ENCODE results near the gene RASIP1.

RASIP1 gene

DNA sequence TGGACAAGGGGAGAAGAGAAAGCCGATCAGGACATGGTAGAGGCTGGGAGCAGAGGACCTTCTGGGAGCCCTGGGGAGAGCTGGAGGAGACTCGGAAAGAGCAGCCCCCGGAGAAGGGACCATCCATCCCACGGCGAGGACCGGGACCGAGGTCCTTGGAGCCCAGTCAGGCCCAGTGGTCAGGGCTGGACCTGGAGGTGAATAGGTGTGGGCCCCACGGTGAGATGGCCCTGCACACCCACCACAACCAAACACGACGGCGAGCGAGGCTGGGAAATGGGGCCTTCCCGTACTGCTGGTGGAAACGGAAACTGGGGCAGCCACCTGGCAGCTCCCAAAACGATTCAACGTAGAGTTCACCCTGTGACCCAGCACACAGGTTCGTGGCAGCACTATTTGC lies 63.9 kb downstream of the RASIP1 start:
- no peak overlapping the region for H3K4me2 ChIP-seq (ENCODE audit: insufficient read depth, low read length)
- no peak for TF ChIP-seq EZH2 (IDR thresholded peaks at IDR 0.05; ENCODE audit: borderline replicate concordance, low read depth, low read length, severe bottlenecking)
- TF ChIP-seq, protein P1, sequence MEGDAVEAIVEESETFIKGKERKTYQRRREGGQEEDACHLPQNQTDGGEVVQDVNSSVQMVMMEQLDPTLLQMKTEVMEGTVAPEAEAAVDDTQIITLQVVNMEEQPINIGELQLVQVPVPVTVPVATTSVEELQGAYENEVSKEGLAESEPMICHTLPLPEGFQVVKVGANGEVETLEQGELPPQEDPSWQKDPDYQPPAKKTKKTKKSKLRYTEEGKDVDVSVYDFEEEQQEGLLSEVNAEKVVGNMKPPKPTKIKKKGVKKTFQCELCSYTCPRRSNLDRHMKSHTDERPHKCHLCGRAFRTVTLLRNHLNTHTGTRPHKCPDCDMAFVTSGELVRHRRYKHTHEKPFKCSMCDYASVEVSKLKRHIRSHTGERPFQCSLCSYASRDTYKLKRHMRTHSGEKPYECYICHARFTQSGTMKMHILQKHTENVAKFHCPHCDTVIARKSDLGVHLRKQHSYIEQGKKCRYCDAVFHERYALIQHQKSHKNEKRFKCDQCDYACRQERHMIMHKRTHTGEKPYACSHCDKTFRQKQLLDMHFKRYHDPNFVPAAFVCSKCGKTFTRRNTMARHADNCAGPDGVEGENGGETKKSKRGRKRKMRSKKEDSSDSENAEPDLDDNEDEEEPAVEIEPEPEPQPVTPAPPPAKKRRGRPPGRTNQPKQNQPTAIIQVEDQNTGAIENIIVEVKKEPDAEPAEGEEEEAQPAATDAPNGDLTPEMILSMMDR (IDR thresholded peaks at IDR 0.05; ENCODE audit: borderline replicate concordance, extremely low read depth, low read length, poor library complexity, severe bottlenecking), result no peak
- H3K9me3 ChIP-seq (ENCODE audit: insufficient read depth, low read length, severe bottlenecking), result no peaks in the 10 kb centered on the region
- H3K4me3 ChIP-seq (ENCODE audit: low read depth in 1 of 2, low read length in 2 of 2), result no peak overlapping the region
- H3K79me2 ChIP-seq (ENCODE audit: insufficient read depth, low read length), result no peaks in the 10 kb centered on the region
- no peak for ATAC-seq (ENCODE audit: insufficient read depth, low read depth)
- no peak overlapping the region for H3K27ac ChIP-seq (ENCODE audit: low read length)
- no peaks in the 10 kb centered on the region for H3K27me3 ChIP-seq (ENCODE audit: insufficient read depth, low read length, poor library complexity)
- no peaks in the 10 kb centered on the region; the same call in 1 of the 2 replicates for H4K20me1 ChIP-seq (ENCODE audit: insufficient read depth, low read length)
- DNase-seq, result no peak
- no peaks in the 10 kb centered on the region for H3K36me3 ChIP-seq (ENCODE audit: insufficient read depth, low read length)
- peaks cover 10% of the 10 kb centered on the region for H3K4me1 ChIP-seq (ENCODE audit: insufficient read depth, low read length)
- H2AFZ ChIP-seq (ENCODE audit: low read depth, low read length), result no peak overlapping the region
- no peak overlapping the region for H3K9ac ChIP-seq (ENCODE audit: low read depth, low read length)

DNA sequence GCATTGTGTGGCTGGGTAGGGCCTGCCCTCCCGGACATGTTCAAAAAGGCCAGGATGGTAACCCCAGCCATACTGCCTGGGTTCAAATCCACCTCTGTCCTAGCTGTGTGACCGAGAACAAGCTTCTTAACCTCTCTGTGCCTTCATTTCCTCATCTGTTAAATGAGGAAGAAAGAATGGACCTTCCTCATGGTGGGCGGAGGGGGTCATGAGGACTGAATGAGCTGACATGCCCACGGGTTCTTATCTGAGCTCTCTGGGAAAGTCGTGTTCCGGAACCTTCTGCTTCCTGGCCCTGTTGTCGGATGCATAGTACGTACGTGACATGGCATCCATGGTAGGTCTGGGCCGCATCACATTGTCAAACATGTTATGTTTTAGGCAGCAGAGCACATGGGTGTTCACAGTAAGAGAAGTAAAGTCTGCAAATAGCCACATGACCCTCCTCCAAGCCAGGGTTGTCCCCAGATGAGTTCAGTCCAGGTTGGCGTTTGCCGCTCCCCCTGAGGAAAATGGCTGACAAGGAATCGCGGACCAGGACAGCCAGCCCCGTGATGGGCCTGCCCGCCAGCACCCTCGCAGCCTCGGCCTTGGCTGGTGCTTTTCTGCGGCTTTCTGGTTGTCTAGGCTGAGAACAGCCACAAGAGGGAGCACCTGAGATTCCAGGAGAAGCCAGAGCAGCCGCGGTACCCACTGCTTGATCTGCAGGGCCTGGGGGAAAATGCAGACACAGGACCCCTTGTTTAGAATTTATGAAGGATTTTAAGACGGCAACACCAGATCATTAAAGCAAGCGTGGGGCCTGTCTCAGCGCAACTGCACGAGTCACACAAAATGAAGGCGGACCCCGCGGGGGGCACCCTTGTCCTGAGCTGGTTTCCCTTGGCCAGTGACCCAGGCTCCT lies 65.2 kb downstream of the RASIP1 start:
- Histone ChIP-seq H3K4me2 (ENCODE audit: insufficient read depth, low read length) (peak overlapping the region; percentile 27; the same call in 1 of the 2 replicates), H3K9me3 (ENCODE audit: insufficient read depth, low read length, severe bottlenecking) (no peaks in the 10 kb centered on the region), H2AFZ (ENCODE audit: low read depth, low read length) (peak overlapping the region; percentile 72), H4K20me1 (ENCODE audit: insufficient read depth, low read length) (no peaks in the 10 kb centered on the region), H3K27me3 (ENCODE audit: insufficient read depth, low read length, poor library complexity) (no peaks in the 10 kb centered on the region), H3K79me2 (ENCODE audit: insufficient read depth, low read length) (no peaks in the 10 kb centered on the region), H3K4me1 (ENCODE audit: insufficient read depth, low read length) (peaks cover 10% of the 10 kb centered on the region), H3K27ac (ENCODE audit: low read length) (peak overlapping the region; percentile 45; the same call in 1 of the 2 replicates), H3K36me3 (ENCODE audit: insufficient read depth, low read length) (no peaks in the 10 kb centered on the region), H3K4me3 (ENCODE audit: low read depth in 1 of 2, low read length in 2 of 2) (no peak overlapping the region), H3K9ac (ENCODE audit: low read depth, low read length) (peak overlapping the region; percentile 42)
- no peak for TF ChIP-seq EZH2 (IDR thresholded peaks at IDR 0.05; ENCODE audit: borderline replicate concordance, low read depth, low read length, severe bottlenecking)
- TF ChIP-seq, protein P1 (IDR thresholded peaks at IDR 0.05; ENCODE audit: borderline replicate concordance, extremely low read depth, low read length, poor library complexity, severe bottlenecking), result peak; percentile 91
- ATAC-seq (ENCODE audit: insufficient read depth, low read depth) (peak; percentile 97), DNase-seq (peak; percentile 85)

DNA sequence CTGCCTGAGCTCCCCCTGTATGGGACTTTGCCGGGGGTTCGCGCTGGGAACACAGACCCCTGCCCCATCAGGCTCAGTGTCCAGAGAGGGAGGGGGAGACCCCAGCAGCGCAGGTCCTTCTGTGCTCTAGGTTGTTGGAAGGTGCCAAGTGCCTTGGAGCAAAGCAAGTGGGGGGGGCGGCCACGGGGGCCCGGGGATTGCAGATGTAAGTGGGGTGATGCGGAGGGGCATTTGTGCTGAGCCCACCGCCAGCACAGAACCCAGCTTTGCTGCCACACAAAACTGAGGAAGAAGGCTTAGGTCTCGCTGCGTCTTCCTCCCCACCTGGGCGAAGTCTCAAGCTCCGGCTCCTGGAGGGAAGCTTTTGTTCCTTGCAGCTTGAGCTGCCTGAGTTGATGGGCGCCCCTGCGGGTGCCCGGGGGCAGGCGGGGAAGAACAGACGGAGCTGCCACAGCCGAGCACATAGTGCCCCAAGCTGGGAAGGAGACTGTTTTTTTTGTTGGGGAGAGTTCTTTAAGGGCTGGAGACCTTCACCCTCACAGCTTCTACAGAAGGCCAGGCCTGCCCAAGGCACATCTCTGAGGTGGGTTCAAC lies 66.1 kb downstream of the RASIP1 start:
- Histone ChIP-seq H3K9me3 (ENCODE audit: insufficient read depth, low read length, severe bottlenecking) (no peaks in the 10 kb centered on the region), H3K9ac (ENCODE audit: low read depth, low read length) (no peak overlapping the region; the same call in 1 of the 2 replicates), H3K27me3 (ENCODE audit: insufficient read depth, low read length, poor library complexity) (no peaks in the 10 kb centered on the region), H3K4me1 (ENCODE audit: insufficient read depth, low read length) (peaks cover 10% of the 10 kb centered on the region), H3K27ac (ENCODE audit: low read length) (no peak overlapping the region; the same call in 1 of the 2 replicates), H4K20me1 (ENCODE audit: insufficient read depth, low read length) (no peaks in the 10 kb centered on the region), H2AFZ (ENCODE audit: low read depth, low read length) (no peak overlapping the region), H3K79me2 (ENCODE audit: insufficient read depth, low read length) (no peaks in the 10 kb centered on the region), H3K4me2 (ENCODE audit: insufficient read depth, low read length) (no peak overlapping the region), H3K4me3 (ENCODE audit: low read depth in 1 of 2, low read length in 2 of 2) (no peak overlapping the region), H3K36me3 (ENCODE audit: insufficient read depth, low read length) (no peaks in the 10 kb centered on the region)
- TF ChIP-seq, protein P1 (IDR thresholded peaks at IDR 0.05; ENCODE audit: borderline replicate concordance, extremely low read depth, low read length, poor library complexity, severe bottlenecking), result no peak
- TF ChIP-seq EZH2 (IDR thresholded peaks at IDR 0.05; ENCODE audit: borderline replicate concordance, low read depth, low read length, severe bottlenecking), result no peak
- DNase-seq, result no peak
- ATAC-seq (ENCODE audit: insufficient read depth, low read depth), result no peak
